GM12872 (cell line): ENCODE data around the gene ACVR1.

Experiments
- CTCF ChIP-seq: IDR thresholded peaks from 3 replicates; pipeline ENCODE4 v1.5.1; 2011; ENCODE audit warnings: low read depth, mild to moderate bottlenecking, low read length, moderate library complexity; ENCODE audit not compliant: insufficient read depth

The ACVR1 gene

GRCh38 chr2:157815421-157815820, 60.7 kb downstream of the ACVR1 start:
- no peak for TF ChIP-seq CTCF

- TF ChIP-seq CTCF, result no peak
Observed at GRCh38 chr2:157813467-157813866, 62.7 kb downstream of the ACVR1 start.

- TF ChIP-seq CTCF, result no peak
Observed at GRCh38 chr2:157810037-157810436, 66.1 kb downstream of the ACVR1 start.

GRCh38 chr2:157809212-157809611, 66.9 kb downstream of the ACVR1 start:
- TF ChIP-seq CTCF, result no peak

- TF ChIP-seq CTCF, result no peak
Observed at GRCh38 chr2:157808421-157808820, 67.7 kb downstream of the ACVR1 start.

- no peak for TF ChIP-seq CTCF
Observed at GRCh38 chr2:157806426-157807077, 69.6 kb downstream of the ACVR1 start.

- TF ChIP-seq CTCF, result no peak
Observed at GRCh38 chr2:157805519-157805918, 70.6 kb downstream of the ACVR1 start.
